ENCODE measurements around the gene PRKCE.

DNA sequence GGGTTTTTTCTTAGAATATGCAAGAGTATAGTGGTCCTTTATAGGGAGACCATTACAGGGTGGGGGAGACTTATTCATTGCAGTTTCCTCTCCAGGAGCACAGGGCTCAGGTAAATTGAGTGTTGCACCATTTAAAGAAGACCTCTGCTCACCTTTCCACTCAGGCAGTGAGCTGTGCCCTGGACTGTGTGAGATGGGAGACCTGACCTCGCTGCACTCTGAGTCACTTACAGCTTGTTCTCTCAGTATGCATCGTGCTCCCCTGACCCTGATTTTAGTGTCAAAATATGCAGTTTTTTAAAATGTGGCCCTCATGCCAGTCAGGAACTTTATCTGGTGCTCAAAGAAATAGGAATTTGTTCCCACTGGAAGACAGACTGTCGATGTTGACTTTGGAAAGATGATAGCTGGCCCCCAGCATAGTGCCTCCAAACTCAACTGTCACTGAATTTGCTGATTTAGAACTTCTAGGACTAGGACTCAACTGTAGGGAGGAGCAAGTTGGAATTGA is 499.0 kb downstream of the PRKCE start:
- TF ChIP-seq EZH2 (IDR thresholded peaks at IDR 0.05) (no peak), POLR2AphosphoS5 (IDR thresholded peaks at IDR 0.05; ENCODE audit: borderline replicate concordance, low read depth, low read length) (no peak)
